Kasumi-1 (cell line): ENCODE results near the gene MUC5AC.
"Not testable (repeated sequence)": the region's sequence is repeated elsewhere in the genome, so short reads cannot be mapped to it uniquely, and the experiment has no call there.

Source experiments
- DNase-seq, 2 experiments: peaks; one replicate each; lab custom pipeline; 2025; lab: John Stamatoyannopoulos, UW

The MUC5AC gene

GRCh38 chr11:1208394-1209261 lies 50.9 kb downstream of the MUC5AC start:
- no peak for DNase-seq

- DNase-seq = no peak
Observed at GRCh38 chr11:1209371-1210057, 51.8 kb downstream of the MUC5AC start.

- DNase-seq = no peak
Observed at GRCh38 chr11:1211838-1212237, 54.1 kb downstream of the MUC5AC start.

GRCh38 chr11:1215826-1216225 lies 58.1 kb downstream of the MUC5AC start:
- not testable (repeated sequence) for DNase-seq

- no peak for DNase-seq
Observed at GRCh38 chr11:1217151-1217550, 59.4 kb downstream of the MUC5AC start.

- DNase-seq = no peak
Observed at GRCh38 chr11:1218256-1218787, 60.6 kb downstream of the MUC5AC start.

- DNase-seq = no peak
Observed at GRCh38 chr11:1218788-1219445, 61.2 kb downstream of the MUC5AC start.

GRCh38 chr11:1219446-1219833 lies 61.7 kb downstream of the MUC5AC start:
- DNase-seq = no peak

- no peak for DNase-seq
Observed at GRCh38 chr11:1219834-1220815, 62.4 kb downstream of the MUC5AC start.

- no peak for DNase-seq
Observed at GRCh38 chr11:1220941-1221721, 63.4 kb downstream of the MUC5AC start.

- DNase-seq = no peak
Observed at GRCh38 chr11:1221848-1222311, 64.1 kb downstream of the MUC5AC start.

- no peak for DNase-seq
Observed at GRCh38 chr11:1222491-1223345, 65.0 kb downstream of the MUC5AC start, which contains the start of gene MUC5B. Gene MUC5B (plus strand): TSS chr11:1223066. CDS start chr11:1223124, 58 bp downstream.

- DNase-seq = no peak
Observed at GRCh38 chr11:1223346-1224110, 65.8 kb downstream of the MUC5AC start.

GRCh38 chr11:1224111-1224490 lies 66.3 kb downstream of the MUC5AC start:
- DNase-seq = no peak

GRCh38 chr11:1224491-1225385 lies 67.0 kb downstream of the MUC5AC start:
- no peak for DNase-seq

GRCh38 chr11:1225386-1226225 lies 67.9 kb downstream of the MUC5AC start:
- no peak for DNase-seq
